GM15510 (cell line): ENCODE results near the gene SIPA1L3.

ENCODE experiments used
- POLR2A ChIP-seq: IDR thresholded peaks from 3 replicates; pipeline ENCODE4 v1.6.1; 2011; ENCODE audit warnings: borderline replicate concordance; ENCODE audit not compliant: insufficient read length; ENCODE audit errors: extremely low read depth

The SIPA1L3 gene

GRCh38 chr19:38082256-38083118, 175.5 kb downstream of the SIPA1L3 start:
- no peak for TF ChIP-seq POLR2A

GRCh38 chr19:38084196-38084595, 177.2 kb downstream of the SIPA1L3 start:
- TF ChIP-seq POLR2A: no peak

- no peak for TF ChIP-seq POLR2A
Measured at GRCh38 chr19:38089440-38089839, 182.4 kb downstream of the SIPA1L3 start.

GRCh38 chr19:38093154-38093553, 186.1 kb downstream of the SIPA1L3 start:
- no peak for TF ChIP-seq POLR2A

GRCh38 chr19:38093587-38093986, 186.6 kb downstream of the SIPA1L3 start:
- no peak for TF ChIP-seq POLR2A

GRCh38 chr19:38095411-38096308, 188.7 kb downstream of the SIPA1L3 start:
- TF ChIP-seq POLR2A: no peak

GRCh38 chr19:38099966-38100365, 193.0 kb downstream of the SIPA1L3 start:
- no peak for TF ChIP-seq POLR2A

- no peak for TF ChIP-seq POLR2A
Measured at GRCh38 chr19:38100589-38100988, 193.6 kb downstream of the SIPA1L3 start.

- TF ChIP-seq POLR2A: no peak
Measured at GRCh38 chr19:38101723-38102122, 194.7 kb downstream of the SIPA1L3 start.

- no peak for TF ChIP-seq POLR2A
Measured at GRCh38 chr19:38105574-38105973, 198.6 kb downstream of the SIPA1L3 start.

GRCh38 chr19:38107129-38107528, 200.1 kb downstream of the SIPA1L3 start:
- TF ChIP-seq POLR2A: no peak

- TF ChIP-seq POLR2A: no peak
Measured at GRCh38 chr19:38111898-38112297, 204.9 kb downstream of the SIPA1L3 start.

- no peak for TF ChIP-seq POLR2A
Measured at GRCh38 chr19:38114651-38115050, 207.6 kb downstream of the SIPA1L3 start.

GRCh38 chr19:38115271-38115802, 208.3 kb downstream of the SIPA1L3 start:
- no peak for TF ChIP-seq POLR2A

- no peak for TF ChIP-seq POLR2A
Measured at GRCh38 chr19:38118176-38118575, 211.2 kb downstream of the SIPA1L3 start.
